ENCODE data around the gene GRID2. TPM values are rescaled to one million over a fixed set of nuclear protein-coding genes. Genes with fewer than 3 reads are reported as not detected.

GRID2 gene
- total RNA-seq, 4 donors from 2014 or later = 0.16 TPM; not detected in 3

DNA sequence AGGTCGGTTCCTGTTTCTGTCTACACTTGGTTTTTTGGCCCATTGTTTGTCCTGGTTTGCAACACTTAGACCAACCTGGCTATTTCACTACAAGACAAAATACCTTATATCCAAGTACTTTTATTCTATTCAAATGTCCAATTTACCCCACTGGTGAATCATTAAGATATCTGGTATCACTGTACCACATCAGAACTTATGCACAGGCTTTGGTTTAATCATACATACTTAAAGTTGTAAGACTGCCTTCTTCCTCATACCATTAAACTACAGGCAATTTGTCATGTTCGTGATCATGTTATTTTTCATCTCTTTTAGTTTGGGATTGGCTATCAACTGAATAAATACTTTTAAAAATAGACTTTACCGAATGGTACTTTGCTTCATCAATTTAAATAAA is 1471.8 kb downstream of the GRID2 start:
- in situ Hi-C loops (cut with MboI; ENCODE audit: low pct_ligation_motif_present in 1 of 4, low pct_unique_long_range_greater_than_20kb in 1 of 4, low sequenced_read_pairs in 3 of 4) (loop anchor here in 2 of 4 donors (25.0 kb wide), 2 partner anchors 362 to 612 kb away; no protein-coding TSS in a partner anchor), intact Hi-C loops (cut with DNase I; ENCODE audit: low total_unique reads) (no loop called here)
- no peaks in the 10 kb centered on the region for H3K36me3 ChIP-seq
- H3K27me3 ChIP-seq = no peaks in the 10 kb centered on the region
- H3K4me1 ChIP-seq = peaks cover 0 to 4% (median 0%) of the 10 kb centered on the region in 4 donors
- no peak for DNase-seq
- no peak overlapping the region for H3K4me3 ChIP-seq
- TF ChIP-seq POLR2A (IDR thresholded peaks at IDR 0.05) (no peak), POLR2AphosphoS5 (IDR thresholded peaks at IDR 0.05) (no peak), EP300 (IDR thresholded peaks at IDR 0.05; ENCODE audit: low read depth) (no peak)
- TF ChIP-seq, protein P1, sequence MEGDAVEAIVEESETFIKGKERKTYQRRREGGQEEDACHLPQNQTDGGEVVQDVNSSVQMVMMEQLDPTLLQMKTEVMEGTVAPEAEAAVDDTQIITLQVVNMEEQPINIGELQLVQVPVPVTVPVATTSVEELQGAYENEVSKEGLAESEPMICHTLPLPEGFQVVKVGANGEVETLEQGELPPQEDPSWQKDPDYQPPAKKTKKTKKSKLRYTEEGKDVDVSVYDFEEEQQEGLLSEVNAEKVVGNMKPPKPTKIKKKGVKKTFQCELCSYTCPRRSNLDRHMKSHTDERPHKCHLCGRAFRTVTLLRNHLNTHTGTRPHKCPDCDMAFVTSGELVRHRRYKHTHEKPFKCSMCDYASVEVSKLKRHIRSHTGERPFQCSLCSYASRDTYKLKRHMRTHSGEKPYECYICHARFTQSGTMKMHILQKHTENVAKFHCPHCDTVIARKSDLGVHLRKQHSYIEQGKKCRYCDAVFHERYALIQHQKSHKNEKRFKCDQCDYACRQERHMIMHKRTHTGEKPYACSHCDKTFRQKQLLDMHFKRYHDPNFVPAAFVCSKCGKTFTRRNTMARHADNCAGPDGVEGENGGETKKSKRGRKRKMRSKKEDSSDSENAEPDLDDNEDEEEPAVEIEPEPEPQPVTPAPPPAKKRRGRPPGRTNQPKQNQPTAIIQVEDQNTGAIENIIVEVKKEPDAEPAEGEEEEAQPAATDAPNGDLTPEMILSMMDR (IDR thresholded peaks at IDR 0.05) = no peak
- 83 to 91% methylated on average over 3 of the region's 3 CpGs for WGBS, 2 donors (ENCODE audit: low coverage in 1 of 2)
- H3K27ac ChIP-seq = no peak overlapping the region
- H3K9me3 ChIP-seq = no peaks in the 10 kb centered on the region

DNA sequence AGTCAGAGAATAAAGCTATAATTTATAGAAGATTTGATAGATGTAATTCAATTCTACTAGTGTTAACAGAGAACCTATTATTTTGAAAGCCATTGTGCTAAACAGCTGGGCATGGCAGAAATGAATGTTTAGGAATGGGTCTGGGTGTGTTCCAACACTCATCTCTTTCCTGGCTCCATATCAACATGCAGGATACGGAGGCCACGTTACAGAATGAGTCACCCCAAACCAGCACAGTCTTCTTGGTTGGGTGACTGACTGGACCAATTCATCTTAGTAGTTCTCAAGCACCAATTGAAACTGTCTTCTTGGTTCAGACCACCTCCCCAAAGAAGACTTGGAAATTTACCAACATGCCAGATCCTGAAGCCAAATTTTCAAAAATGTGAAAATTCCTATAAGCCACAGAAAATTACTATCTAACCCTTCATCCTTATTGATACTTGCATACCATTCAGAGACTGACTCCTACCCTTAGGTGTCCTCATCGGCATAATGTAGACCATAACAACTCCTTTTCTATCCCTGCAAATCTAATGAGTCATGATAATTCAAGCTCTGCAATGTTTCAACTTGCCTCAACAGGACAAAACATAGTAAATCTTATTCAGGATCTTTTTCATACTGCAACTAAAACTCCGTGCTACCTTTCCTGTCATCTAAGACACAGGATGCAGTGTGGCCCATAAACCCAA is 1472.8 kb downstream of the GRID2 start:
- 45 to 79% methylated on average over 2 to 4 of the region's 4 CpGs for WGBS, 2 donors (ENCODE audit: low coverage in 1 of 2)
- no peaks in the 10 kb centered on the region for H3K27me3 ChIP-seq
- TF ChIP-seq, protein P1 (IDR thresholded peaks at IDR 0.05) = no peak
- no peak for TF ChIP-seq EP300 (IDR thresholded peaks at IDR 0.05; ENCODE audit: low read depth)
- TF ChIP-seq POLR2AphosphoS5 (IDR thresholded peaks at IDR 0.05) = no peak
- no peak for TF ChIP-seq POLR2A (IDR thresholded peaks at IDR 0.05)
- no peaks in the 10 kb centered on the region for H3K36me3 ChIP-seq
- H3K4me3 ChIP-seq = no peak overlapping the region
- H3K4me1 ChIP-seq = peaks cover 0 to 4% (median 0%) of the 10 kb centered on the region in 4 donors
- in situ Hi-C loops (cut with MboI; ENCODE audit: low pct_ligation_motif_present in 1 of 4, low pct_unique_long_range_greater_than_20kb in 1 of 4, low sequenced_read_pairs in 3 of 4) (loop anchor here in 2 of 4 donors (25.0 kb wide), 2 partner anchors 361 to 611 kb away; no protein-coding TSS in a partner anchor), intact Hi-C loops (cut with DNase I; ENCODE audit: low total_unique reads) (no loop called here)
- no peak overlapping the region for H3K27ac ChIP-seq
- DNase-seq = no peak
- no peaks in the 10 kb centered on the region for H3K9me3 ChIP-seq

DNA sequence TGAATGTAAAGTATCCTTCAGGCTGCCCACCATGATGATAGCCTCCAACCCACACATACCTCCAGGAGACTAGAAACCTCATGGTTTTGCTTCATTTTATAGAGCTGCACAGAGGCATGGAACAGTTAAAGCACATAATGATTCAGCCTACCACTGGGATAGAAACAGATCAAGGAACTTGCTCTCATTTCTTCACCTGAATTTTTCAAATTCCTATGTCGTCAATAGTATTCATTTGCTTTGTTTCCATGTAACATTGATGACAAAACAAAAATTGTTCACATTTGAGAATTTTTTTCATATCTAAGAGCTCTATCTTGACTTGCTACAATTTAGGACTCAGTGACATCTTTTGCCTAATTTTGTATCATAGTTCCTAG is 1473.3 kb downstream of the GRID2 start:
- Histone ChIP-seq H3K4me1 (peaks cover 0 to 4% (median 0%) of the 10 kb centered on the region in 4 donors), H3K4me3 (no peak overlapping the region), H3K36me3 (no peaks in the 10 kb centered on the region), H3K9me3 (no peaks in the 10 kb centered on the region), H3K27ac (no peak overlapping the region), H3K27me3 (no peaks in the 10 kb centered on the region)
- in situ Hi-C loops (cut with MboI; ENCODE audit: low pct_ligation_motif_present in 1 of 4, low pct_unique_long_range_greater_than_20kb in 1 of 4, low sequenced_read_pairs in 3 of 4) = loop anchor here in 2 of 4 donors (25.0 kb wide), 2 partner anchors 360 to 610 kb away; no protein-coding TSS in a partner anchor
- WGBS, 2 donors (ENCODE audit: low coverage in 1 of 2) = 80 to 95% methylated on average over 1 of the region's 1 CpG
- intact Hi-C loops (cut with DNase I; ENCODE audit: low total_unique reads) = no loop called here
- no peak for TF ChIP-seq POLR2AphosphoS5 (IDR thresholded peaks at IDR 0.05)
- TF ChIP-seq, protein P1 (IDR thresholded peaks at IDR 0.05) = no peak
- no peak for DNase-seq

DNA sequence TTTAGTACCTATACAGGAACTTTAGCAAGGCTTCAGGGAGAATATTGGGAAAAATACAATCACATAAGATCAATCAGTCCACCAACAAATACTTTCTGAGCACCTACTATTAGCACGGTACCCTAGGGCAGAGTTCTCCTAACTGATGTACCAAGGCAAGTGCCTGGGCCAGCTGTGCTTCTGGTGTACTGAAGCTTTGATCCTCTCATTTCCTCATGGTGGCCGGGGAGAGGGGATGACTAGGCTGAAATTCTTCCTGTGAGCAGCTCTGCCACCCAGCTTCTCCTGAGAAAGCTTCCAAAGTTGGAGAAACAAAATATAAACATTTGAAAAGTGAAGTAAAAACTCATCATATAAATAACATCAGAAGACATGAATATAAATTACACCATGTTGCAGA is 1475.5 kb downstream of the GRID2 start:
- Histone ChIP-seq H3K4me1 (no peaks in the 10 kb centered on the region), H3K27me3 (no peaks in the 10 kb centered on the region), H3K9me3 (no peaks in the 10 kb centered on the region), H3K27ac (no peak overlapping the region), H3K4me3 (no peak overlapping the region), H3K36me3 (no peaks in the 10 kb centered on the region)
- intact Hi-C loops (cut with DNase I; ENCODE audit: low total_unique reads) (no loop called here), in situ Hi-C loops (cut with MboI; ENCODE audit: low pct_ligation_motif_present in 1 of 4, low pct_unique_long_range_greater_than_20kb in 1 of 4, low sequenced_read_pairs in 3 of 4) (loop anchor here in 2 of 4 donors (25.0 kb wide), 2 partner anchors 358 to 608 kb away; no protein-coding TSS in a partner anchor)
- WGBS, 2 donors (ENCODE audit: low coverage in 1 of 2) = 60% methylated on average over 2 of the region's 2 CpGs
- TF ChIP-seq, protein P1 (IDR thresholded peaks at IDR 0.05) = no peak
- no peak for DNase-seq

Data from transverse colon (tissue), 4 donors.